HepG2 (cell line): ENCODE data around the gene FMNL1. TPM values are rescaled to one million over a fixed set of nuclear protein-coding genes. Genes with fewer than 3 reads are reported as not detected.

Experiments
- ATAC-seq: fragments of 200-7000 bp; cut with Tn5 transposase; 3 replicates; pipeline ENCODE4 v1.9.1; 2020; ENCODE audit warnings: mild to moderate bottlenecking, moderate library complexity
- BruUV-seq: library from RNA; stranded (reverse); fragments of 400-500 nt; replicated peaks from 2 replicates; lab custom pipeline; 2021; lab: Mats Ljungman, UMichigan
- CTCF ChIA-PET: fragments of 300-600 bp; formaldehyde crosslinking; extraction: SDS; loops from one replicate; lab custom pipeline; 2021; ENCODE audit warnings: low total read pairs, inconsistent platforms, low intra/inter-chr PET ratio; lab: Yijun Ruan, JAX
- POLR2A ChIA-PET: fragments of 350-600 bp; sonication (Branson Sonifier 250); formaldehyde crosslinking; loops from one replicate; lab custom pipeline; 2020; ENCODE audit warnings: antibody characterized with exemption, inconsistent platforms; lab: Yijun Ruan, JAX
- DNase-seq: peaks from one replicate; pipeline ENCODE4 v3.0.0-alpha.2; 2015; ENCODE audit warnings: low spot score
- FAIRE-seq: peaks from 3 replicates; lab custom pipeline; 2011; peaks lifted over from hg19 to GRCh38; lab: Jason Lieb, UNC
- H2AFZ ChIP-seq: one replicate; pipeline ENCODE4 v1.6.1; 2011; ENCODE audit warnings: low read length, inconsistent platforms
- H3K27ac ChIP-seq: fragments of 300-600 bp; 3 replicates; pipeline ENCODE4 v1.8.0; 2011; ENCODE audit warnings: mixed run types, mild to moderate bottlenecking, mixed read lengths, low read length, inconsistent platforms; ENCODE audit not compliant: insufficient read depth; ENCODE audit errors: extremely low read length
- H3K27me3 ChIP-seq, 2 experiments: fragments of 200-600 bp in 1 of 2; 2 replicates in 1 of 2; 3 replicates in 1 of 2; pipeline versions ENCODE4 v1.6.0 to v1.8.0; 2011; ENCODE audit warnings: low read length in 2 of 2, mild to moderate bottlenecking in 2 of 2, moderate library complexity in 2 of 2, inconsistent platforms in 1 of 2; ENCODE audit not compliant: insufficient read depth in 2 of 2, control insufficient read depth in 1 of 2
- H3K36me3 ChIP-seq, 2 experiments: fragments of 200-600 bp in 1 of 2; replicated peaks in 1 of 2; 2 replicates in 1 of 2; 3 replicates in 1 of 2; pipeline versions ENCODE4 v1.5.1 to v1.8.0; 2011; ENCODE audit warnings: low read length in 2 of 2, inconsistent platforms in 1 of 2; ENCODE audit not compliant: insufficient read depth in 2 of 2, control insufficient read depth in 1 of 2
- H3K4me1 ChIP-seq: 2 replicates; pipeline ENCODE4 v1.5.1; 2012; ENCODE audit warnings: low read length, inconsistent platforms; ENCODE audit not compliant: insufficient read depth
- H3K4me2 ChIP-seq: 2 replicates; pipeline ENCODE4 v1.6.0; 2011; ENCODE audit warnings: low read depth, low read length, inconsistent platforms
- H3K4me3 ChIP-seq, 3 experiments: fragments of 200-600 bp in 1 of 3; sonication (generic), shearing (Covaris generic) in 1 of 3; replicated peaks in 1 of 3; 2 replicates each; pipeline ENCODE4 v1.5.1; 2011 to 2016; ENCODE audit warnings: low read length in 3 of 3, inconsistent platforms in 2 of 3, low read depth in 2 of 3, mild to moderate bottlenecking in 2 of 3, control low read depth in 1 of 3, mixed read lengths in 1 of 3; ENCODE audit not compliant: insufficient read depth in 1 of 3
- H3K79me2 ChIP-seq: one replicate; pipeline ENCODE4 v1.6.1; 2011; ENCODE audit warnings: low read length, inconsistent platforms; ENCODE audit not compliant: insufficient read depth
- H3K9ac ChIP-seq: 2 replicates; pipeline ENCODE4 v1.6.0; 2011; ENCODE audit warnings: mild to moderate bottlenecking, low read depth, low read length, inconsistent platforms; ENCODE audit not compliant: insufficient read depth
- H3K9me3 ChIP-seq: 2 replicates; pipeline ENCODE4 v1.5.1; 2012; ENCODE audit warnings: mild to moderate bottlenecking, low read length
- H4K20me1 ChIP-seq: 2 replicates; pipeline ENCODE4 v1.6.0; 2011; ENCODE audit warnings: inconsistent platforms, mild to moderate bottlenecking, low read length, moderate library complexity; ENCODE audit not compliant: insufficient read depth
- CHD4 ChIP-seq: fragments of 200-600 bp; sonication (generic); IDR thresholded peaks from 2 replicates; pipeline ENCODE4 v1.7.0; 2017; ENCODE audit warnings: mild to moderate bottlenecking, low read length, borderline replicate concordance
- GABPB1 ChIP-seq: IDR thresholded peaks from 2 replicates; pipeline ENCODE4 v1.6.1; 2016; ENCODE audit warnings: mild to moderate bottlenecking, missing genetic modification reagents, moderate library complexity, missing compliant biosample characterization
- KLF12 ChIP-seq: sonication (generic); formaldehyde crosslinking; IDR thresholded peaks from 2 replicates; pipeline ENCODE4 v1.4.0; 2020; ENCODE audit warnings: missing genetic modification reagents, borderline replicate concordance
- MED1 ChIP-seq: sonication (generic); formaldehyde crosslinking; IDR thresholded peaks from 2 replicates; pipeline ENCODE4 v1.4.0; 2020; ENCODE audit warnings: missing genetic modification reagents
- NCOA1 ChIP-seq: sonication (generic); formaldehyde crosslinking; IDR thresholded peaks from 2 replicates; pipeline ENCODE4 v1.9.0; 2021; ENCODE audit warnings: missing genetic modification reagents
- PRDM4 ChIP-seq: sonication (generic); formaldehyde crosslinking; IDR thresholded peaks from 2 replicates; pipeline ENCODE4 v1.9.0; 2021; ENCODE audit warnings: missing genetic modification reagents, borderline replicate concordance
- ZNF383 ChIP-seq: sonication (generic); formaldehyde crosslinking; IDR thresholded peaks from 2 replicates; pipeline ENCODE4 v1.4.0; 2020; ENCODE audit warnings: missing genetic modification reagents, mild to moderate bottlenecking, borderline replicate concordance
- ZNF687 ChIP-seq: sonication (generic); formaldehyde crosslinking; IDR thresholded peaks from 2 replicates; pipeline ENCODE4 v1.5.1; 2020; ENCODE audit warnings: mild to moderate bottlenecking, missing genetic modification reagents, moderate library complexity
- ZNF691 ChIP-seq: sonication (generic); formaldehyde crosslinking; IDR thresholded peaks from 2 replicates; pipeline ENCODE4 v1.4.0; 2020; ENCODE audit warnings: missing genetic modification reagents, low read depth, mild to moderate bottlenecking, borderline replicate concordance
- ZNF784 ChIP-seq: sonication (generic); formaldehyde crosslinking; IDR thresholded peaks from 2 replicates; pipeline ENCODE4 v1.5.1; 2020; ENCODE audit warnings: missing genetic modification reagents, mild to moderate bottlenecking, borderline replicate concordance
- ZSCAN12 ChIP-seq: sonication (generic); formaldehyde crosslinking; IDR thresholded peaks from 2 replicates; pipeline ENCODE4 v1.9.0; 2021; ENCODE audit warnings: mild to moderate bottlenecking, missing genetic modification reagents
- WGBS: methylation state at CpG from one replicate; pipeline ENCODE4 v1.1.6; 2017; ENCODE audit warnings: low lambda C conversion rate; 5-methylcytosine and 5-hydroxymethylcytosine counted together
- in situ Hi-C: cut with HindIII; loops from 2 replicates; pipeline ENCODE4 v1.10.0; 2017; ENCODE audit warnings: low pct_unique_long_range_greater_than_20kb; ENCODE audit not compliant: extremely low pct_ligation_motif_present
- intact Hi-C: fragments of 100-400 bp; cut with micrococcal nuclease; formaldehyde crosslinking; loops from one replicate; pipeline ENCODE4 v1.10.0; 2022; ENCODE audit not compliant: unreplicated experiment
- polyA plus RNA-seq, 8 experiments: library from polyadenylated mRNA; depleted of rRNA in 3 of 8; stranded (reverse) in 7 of 8; unstranded in 1 of 8; fragments of >200 nt; fragmentation: Illumina TruSeq in 4 of 8; extraction: Trizol in 4 of 8; gene quantifications; 2 replicates each; pipeline versions ENCODE4 v1.2.1 to v1.2.3, GENCODE V29; 2011 to 2016; ENCODE audit warnings: low read depth in 4 of 8, missing spikeins in 1 of 8, mixed read lengths in 1 of 8; ENCODE audit not compliant: insufficient read depth in 1 of 8
- total RNA-seq, 5 experiments: library from RNA; depleted of rRNA; stranded (reverse); fragments of >200 nt; fragmentation: Illumina TruSeq; extraction: Trizol; gene quantifications; 2 replicates each; pipeline ENCODE4 v1.2.3, GENCODE V29; 2016; ENCODE audit warnings: low read depth in 1 of 5

FMNL1 gene
- total and polyA plus RNA-seq, 2 of the 13 experiments (the other 11 are each of a cell fraction or from before 2014, with no cell fraction given) = 0.53 to 0.70 TPM

- peaks cover 54% of the 10 kb centered on the region for H3K4me1 ChIP-seq
- peak overlapping the region in 2 of 3 experiments; percentile 6 to 52; a peak in 1 of 6 replicates for H3K4me3 ChIP-seq
- no TSS peak for BruUV-seq
- no peak overlapping the region for H3K9ac ChIP-seq
- H3K4me2 ChIP-seq = peak overlapping the region; percentile 58
- peaks cover 2 to 19% of the 10 kb centered on the region in 2 experiments; a peak in 3 of 5 replicates for H3K27me3 ChIP-seq
- no peaks in the 10 kb centered on the region for H3K36me3 ChIP-seq
- in situ Hi-C loops = no loop called here
- FAIRE-seq = peak; percentile 72
- no peaks in the 10 kb centered on the region for H3K9me3 ChIP-seq
- no peaks in the 10 kb centered on the region for H3K79me2 ChIP-seq
- intact Hi-C loops = loop anchor here (1.0 to 5.0 kb wide), 2 partner anchors 12 to 94 kb away; partner anchors contain the start of gene ACBD4
- H3K27ac ChIP-seq = no peak overlapping the region
- ATAC-seq = peak; percentile 83
- H2AFZ ChIP-seq = no peak overlapping the region
- ChIA-PET POLR2A (interaction anchor here (0.7 to 6.0 kb wide), 12 partner anchors 12 to 194 kb away, joined by 3 to 66 read pairs (median 6); partner anchors contain the start of genes ACBD4, HEXIM1 and HEXIM2), CTCF (interaction anchor here (1.2 to 3.3 kb wide), 4 partner anchors 12 to 154 kb away, joined by 3 to 31 read pairs (median 16); partner anchors contain the start of genes ACBD4 and PLCD3)
- DNase-seq = peak; percentile 71
- WGBS = 23% methylated on average over 15 of the region's 19 CpGs
- H4K20me1 ChIP-seq = no peaks in the 10 kb centered on the region
- TF ChIP-seq ZNF691 (CRISPR knock-in tag) (no peak), GABPB1 (CRISPR knock-in tag) (peak; percentile 40; the same call in 1 of the 2 replicates), NCOA1 (CRISPR knock-in tag) (no peak), KLF12 (CRISPR knock-in tag) (peak; percentile 76; the same call in 1 of the 2 replicates), ZNF383 (CRISPR knock-in tag) (no peak), ZNF687 (CRISPR knock-in tag) (peak; percentile 60), PRDM4 (CRISPR knock-in tag) (no peak), CHD4 (no peak), ZNF784 (0 out of 2 replicates have a peak, but pooled peaks have one; percentile 50), MED1 (peak; percentile 37; the same call in 1 of the 2 replicates), ZSCAN12 (CRISPR knock-in tag) (0 out of 2 replicates have a peak, but pooled peaks have one; percentile 29)
Measured at GRCh38 chr17:45231481-45232116, 9.9 kb downstream of the FMNL1 start.
